ENCODE measurements around the gene GTF3C2.

GTF3C2 gene, protein sequence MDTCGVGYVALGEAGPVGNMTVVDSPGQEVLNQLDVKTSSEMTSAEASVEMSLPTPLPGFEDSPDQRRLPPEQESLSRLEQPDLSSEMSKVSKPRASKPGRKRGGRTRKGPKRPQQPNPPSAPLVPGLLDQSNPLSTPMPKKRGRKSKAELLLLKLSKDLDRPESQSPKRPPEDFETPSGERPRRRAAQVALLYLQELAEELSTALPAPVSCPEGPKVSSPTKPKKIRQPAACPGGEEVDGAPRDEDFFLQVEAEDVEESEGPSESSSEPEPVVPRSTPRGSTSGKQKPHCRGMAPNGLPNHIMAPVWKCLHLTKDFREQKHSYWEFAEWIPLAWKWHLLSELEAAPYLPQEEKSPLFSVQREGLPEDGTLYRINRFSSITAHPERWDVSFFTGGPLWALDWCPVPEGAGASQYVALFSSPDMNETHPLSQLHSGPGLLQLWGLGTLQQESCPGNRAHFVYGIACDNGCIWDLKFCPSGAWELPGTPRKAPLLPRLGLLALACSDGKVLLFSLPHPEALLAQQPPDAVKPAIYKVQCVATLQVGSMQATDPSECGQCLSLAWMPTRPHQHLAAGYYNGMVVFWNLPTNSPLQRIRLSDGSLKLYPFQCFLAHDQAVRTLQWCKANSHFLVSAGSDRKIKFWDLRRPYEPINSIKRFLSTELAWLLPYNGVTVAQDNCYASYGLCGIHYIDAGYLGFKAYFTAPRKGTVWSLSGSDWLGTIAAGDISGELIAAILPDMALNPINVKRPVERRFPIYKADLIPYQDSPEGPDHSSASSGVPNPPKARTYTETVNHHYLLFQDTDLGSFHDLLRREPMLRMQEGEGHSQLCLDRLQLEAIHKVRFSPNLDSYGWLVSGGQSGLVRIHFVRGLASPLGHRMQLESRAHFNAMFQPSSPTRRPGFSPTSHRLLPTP

DNA sequence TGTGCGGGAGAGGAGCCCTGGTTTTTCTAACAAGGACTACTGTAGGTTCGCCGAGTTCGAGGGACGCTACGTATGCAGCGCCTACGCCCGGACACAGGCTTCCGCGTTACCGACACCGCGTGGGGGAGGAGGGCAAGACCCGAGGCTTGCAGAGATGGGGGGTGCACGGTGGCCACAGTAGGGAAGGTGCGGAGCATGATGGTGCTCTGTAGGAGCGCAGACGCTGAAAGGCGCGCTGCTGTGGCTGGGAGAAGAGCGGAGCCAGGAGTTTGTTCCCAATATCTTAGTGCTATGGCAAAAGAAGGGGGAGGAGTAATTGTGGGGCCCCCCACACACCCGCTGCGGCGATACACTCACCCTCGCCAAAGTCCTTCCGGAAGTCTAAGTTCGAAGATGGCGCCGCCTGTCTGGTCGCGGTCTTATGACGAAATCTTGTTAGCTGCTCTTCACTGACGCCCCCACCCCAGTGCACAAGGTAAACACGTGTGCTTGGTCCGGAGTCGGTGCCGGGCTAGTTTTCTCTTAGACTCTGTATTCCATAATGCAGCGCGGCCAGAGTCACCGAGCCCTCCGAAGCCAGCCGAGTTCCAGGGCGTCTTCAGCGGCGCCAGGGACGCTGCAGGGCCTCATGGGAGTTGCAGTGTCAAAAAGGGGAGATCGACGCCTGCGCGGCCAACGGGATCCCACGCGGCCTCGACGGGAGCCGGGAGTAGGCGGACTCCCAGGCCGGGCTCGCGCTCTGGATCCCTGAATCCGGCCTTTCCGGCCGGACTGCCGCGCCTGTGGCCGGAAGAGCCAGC, at the start of gene GTF3C2:
Gene GTF3C2 (minus strand): TSS at position 383 of the 800 bp plus-strand sequence. CDS start 13,210 bp downstream, outside the sequence.
- peak; percentile 97 for DNase-seq

DNA sequence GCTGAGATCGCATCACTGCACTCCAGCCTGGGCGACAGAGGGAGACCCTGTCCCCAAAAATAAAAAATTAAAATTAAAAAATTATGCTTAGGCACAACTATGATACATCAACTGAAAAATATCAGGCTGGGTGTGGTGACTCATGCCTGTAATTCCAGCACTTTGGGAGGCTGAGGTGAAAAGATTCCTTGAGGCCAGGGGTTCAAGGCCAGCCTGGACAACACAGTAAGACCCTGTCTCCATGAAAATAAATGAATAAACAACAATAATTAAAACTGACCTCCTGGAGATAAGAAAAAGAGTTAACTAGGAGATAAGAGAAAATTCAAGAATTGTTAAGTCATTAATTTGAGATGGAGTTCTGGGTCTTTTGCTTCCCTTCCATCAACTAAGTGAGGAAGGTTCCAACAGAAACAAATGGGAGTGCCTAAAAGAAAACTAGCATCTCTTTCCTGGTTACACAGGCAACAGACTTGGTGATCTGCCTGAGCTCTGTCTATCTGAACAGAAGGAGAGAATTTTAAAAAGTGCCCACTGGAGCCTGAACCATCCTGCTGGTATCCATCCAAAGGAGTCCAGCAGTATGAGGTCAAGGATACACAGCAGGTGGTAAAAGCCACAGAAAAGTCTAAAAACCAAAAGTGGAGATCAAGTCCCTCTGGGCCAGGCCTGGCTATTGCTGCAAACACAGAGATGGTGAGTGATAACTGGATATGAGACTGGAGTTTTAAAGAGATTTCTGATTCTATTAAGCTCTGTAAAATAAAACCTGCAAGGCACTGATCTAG, 44.0 kb upstream of the GTF3C2 start:
- no peak for DNase-seq

GRCh38 chr2:27398962-27399361, 42.4 kb upstream of the GTF3C2 start:
- no peak for DNase-seq

DNA sequence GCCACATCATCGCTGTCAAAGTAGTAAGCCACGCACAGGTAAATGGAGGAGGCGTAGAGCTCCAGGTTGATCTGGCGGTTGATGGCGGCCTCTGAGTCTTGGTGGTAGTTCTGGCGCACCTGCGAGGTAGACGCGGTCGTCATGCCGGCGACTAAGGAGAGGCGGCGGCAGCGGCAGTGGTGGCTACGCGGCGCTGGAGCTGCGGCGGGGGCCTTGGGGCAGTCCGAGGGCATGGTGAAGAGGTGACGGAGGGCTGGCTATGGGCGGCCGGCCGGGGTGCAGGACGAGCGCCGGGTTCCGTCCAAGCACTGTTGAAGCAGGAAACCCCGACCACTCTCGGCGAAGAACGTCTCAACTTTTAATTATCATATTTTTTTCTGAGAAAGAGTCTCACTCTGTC, 36.7 kb upstream of the GTF3C2 start:
- DNase-seq, result no peak

DNA sequence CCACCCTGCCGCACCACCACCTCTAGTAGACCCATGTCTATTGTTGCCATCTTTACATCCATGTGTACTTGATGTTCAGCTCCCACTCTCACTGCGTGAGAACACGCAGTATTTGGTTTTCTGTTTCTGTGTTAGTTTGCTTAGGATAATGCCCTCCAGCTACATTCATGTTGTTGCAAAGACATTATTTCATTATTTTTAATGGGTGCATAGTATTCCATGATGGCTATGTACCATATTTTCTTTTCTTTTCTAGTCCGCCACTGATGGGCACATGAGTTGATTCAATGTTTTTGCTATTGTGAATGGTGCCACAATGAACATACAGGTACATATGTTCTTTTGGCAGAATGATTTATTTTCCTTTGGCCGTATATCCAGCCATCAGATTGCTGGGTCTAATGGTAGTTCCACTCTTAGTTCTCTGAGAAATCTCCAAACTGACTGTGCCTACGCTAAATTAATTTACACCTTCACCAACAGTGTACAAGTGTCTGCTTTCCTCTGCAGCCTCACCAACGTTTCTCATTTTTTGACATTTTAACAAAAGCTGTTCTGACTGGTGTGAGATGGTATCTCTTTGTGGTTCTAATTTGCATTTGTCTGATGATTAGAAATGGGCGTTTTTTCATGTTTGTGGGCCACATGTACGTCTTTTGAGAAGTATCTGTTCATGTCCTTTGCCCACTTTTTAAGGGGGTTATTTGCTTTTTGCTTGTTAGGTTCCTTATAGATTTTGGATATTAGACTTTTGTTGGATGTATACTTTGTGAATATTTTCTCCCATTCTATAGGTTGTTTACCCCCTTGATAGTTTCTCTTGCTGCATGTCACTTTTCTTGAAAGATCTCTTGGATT, 34.5 kb upstream of the GTF3C2 start:
- no peak for DNase-seq

DNA sequence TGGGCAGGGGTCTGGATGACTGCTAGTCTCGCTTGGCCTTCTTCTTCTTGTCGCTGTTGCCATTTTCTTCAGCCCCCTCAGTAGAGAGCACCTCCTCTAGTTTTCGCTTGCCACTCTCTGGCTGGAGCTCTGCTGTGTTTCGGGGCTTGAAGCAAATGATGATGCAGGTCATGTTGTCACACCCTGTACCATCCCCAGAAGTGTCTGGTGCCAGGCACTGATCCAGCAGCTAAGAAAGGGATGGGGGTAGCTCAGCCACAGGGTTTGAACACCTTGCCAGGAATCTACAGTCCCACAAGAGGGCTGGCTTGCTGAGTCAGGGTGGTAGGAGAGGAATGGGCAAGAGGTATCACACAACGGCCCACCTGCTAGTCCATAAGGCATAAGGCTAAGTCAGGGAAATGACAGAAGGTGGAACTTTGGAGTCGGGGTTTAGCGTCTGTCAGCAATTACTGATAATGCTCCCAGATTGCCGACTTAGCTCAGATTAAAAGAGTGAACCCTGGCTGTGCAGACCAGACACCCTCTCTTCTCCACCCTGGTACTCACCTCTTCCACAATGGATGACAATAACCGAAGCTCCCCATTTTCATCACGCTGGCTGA, 25.1 kb upstream of the GTF3C2 start:
- no peak for DNase-seq

- peak; percentile 94 for DNase-seq
These were observed 24.3 kb upstream of the GTF3C2 start, which contains the start of gene ZNF513 for GRCh38 chr2:27380626-27381545. Gene ZNF513, minus strand, starts transcription at chr2:27380734. Its CDS starts 208 bp downstream, at chr2:27380526.

GRCh38 chr2:27379836-27380625, 23.5 kb upstream of the GTF3C2 start:
- peak; percentile 39 for DNase-seq

- no peak for DNase-seq
These were observed 22.8 kb upstream of the GTF3C2 start for GRCh38 chr2:27379383-27379835.

- DNase-seq, result no peak
These were observed 22.3 kb upstream of the GTF3C2 start for GRCh38 chr2:27378809-27379290.

DNA sequence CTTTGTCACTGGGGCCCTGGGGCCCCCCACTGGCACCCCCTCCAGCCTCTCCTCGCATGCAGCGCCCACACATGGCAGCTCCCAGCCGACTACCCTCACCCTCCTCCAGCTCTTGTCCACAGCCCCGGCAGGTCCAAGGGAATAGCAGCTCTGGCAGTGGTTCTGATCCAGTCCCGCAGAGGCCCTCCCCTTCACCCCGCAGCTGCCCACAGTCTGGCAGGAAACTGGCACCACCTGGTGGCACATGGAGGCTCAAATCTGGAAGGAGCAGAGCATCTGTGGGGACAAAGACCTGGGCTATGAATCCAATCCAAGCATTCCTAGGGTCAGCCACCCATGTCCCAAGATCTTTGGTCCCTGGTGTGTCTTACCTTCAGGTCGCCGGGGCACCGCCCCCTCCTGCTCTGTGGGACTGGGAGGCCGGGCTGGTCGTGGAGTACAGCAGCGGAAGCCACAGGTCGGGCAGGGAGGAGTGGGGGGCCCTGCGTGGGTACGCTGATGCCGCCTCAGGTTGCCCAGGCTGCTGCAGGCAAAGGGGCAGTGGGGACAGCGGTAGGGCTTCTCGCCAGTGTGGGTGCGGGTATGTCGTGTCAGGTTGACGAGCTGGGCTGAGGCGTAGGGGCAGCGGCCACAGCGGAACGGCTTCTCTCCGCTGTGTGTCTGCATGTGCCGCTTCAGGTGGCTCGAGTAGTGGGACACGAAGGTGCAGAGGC, 21.7 kb upstream of the GTF3C2 start:
- DNase-seq, result no peak

DNA sequence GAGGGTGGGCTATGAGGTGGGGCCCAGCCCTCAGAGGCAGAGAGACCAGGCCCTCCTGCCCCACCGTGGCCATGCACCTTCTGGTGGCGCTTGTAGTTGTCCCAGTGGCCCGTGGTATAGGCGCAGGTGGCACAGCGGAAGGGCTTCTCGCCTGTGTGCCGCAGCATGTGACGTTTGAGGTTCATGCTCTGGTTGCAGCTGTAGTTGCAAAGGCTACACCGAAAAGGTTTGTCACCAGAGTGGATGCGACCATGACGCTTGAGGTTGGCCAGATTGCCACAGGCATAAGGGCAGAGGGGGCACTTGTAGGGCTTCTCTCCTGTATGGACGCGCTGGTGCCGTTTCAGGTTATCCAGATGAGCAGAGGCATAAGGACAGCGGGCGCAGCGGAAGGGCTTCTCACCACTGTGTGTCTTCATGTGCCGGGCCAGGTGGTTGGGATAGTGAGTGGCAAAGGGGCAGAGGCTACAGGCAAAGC, 21.1 kb upstream of the GTF3C2 start:
- no peak for DNase-seq

GRCh38 chr2:27376866-27377617, 20.5 kb upstream of the GTF3C2 start:
- DNase-seq, result no peak

DNA sequence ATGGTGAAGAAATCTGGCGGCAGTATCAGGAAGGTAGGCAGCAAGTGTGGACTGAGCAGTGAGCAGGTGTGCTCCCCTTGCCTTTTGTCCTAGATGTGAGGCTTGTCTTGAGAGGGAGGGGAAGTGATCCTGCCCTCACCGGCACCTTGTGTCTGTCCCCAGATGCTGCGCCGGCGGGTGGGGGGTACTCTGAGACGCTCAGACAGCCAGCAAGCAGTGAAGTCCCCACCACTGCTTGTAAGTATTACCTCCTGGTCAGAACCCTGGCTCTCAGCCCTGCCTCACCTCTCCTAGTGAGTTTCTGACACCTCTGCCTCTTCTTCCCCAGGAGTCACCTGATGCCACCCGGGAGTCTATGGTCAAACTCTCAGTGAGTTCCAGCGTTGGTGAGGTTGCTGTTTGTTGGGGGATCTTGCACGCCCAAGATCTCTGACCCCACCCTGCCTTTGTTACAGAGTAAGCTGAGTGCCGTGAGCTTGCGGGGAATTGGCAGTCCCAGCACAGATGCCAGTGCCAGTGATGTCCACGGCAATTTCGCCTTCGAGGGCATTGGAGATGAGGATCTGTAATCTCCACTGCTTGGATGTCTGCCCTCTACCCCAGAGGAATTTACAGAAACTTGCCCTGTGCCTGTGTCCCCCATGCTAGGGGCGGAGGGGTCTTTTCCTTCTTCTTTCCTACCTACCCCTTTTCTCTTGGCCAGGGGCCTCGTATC, 19.7 kb upstream of the GTF3C2 start:
- no peak for DNase-seq

DNA sequence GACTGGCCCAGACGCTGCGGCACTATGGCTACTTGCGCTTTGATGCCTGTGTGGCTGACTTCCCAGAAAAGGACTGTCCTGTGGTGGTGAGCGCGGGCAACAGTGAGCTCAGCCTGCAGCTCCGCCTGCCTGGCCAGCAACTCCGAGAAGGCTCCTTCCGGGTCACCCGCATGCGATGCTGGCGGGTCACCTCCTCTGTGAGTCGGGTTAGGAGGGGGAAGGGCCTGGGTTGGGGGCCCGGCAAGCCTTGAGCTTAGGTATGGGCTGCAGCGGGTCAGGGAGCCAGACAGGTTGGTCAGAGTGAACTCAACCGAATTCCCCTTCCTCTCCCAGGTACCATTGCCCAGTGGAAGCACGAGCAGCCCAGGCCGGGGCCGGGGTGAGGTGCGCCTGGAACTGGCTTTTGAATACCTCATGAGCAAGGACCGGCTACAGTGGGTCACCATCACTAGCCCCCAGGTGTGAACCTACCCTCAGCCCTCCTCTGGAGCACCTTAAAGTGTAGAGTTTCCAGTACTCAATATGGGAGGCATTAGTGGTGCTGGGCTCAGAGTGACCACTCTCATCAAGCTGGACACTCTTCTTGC, 19.0 kb upstream of the GTF3C2 start:
- no peak for DNase-seq

DNA sequence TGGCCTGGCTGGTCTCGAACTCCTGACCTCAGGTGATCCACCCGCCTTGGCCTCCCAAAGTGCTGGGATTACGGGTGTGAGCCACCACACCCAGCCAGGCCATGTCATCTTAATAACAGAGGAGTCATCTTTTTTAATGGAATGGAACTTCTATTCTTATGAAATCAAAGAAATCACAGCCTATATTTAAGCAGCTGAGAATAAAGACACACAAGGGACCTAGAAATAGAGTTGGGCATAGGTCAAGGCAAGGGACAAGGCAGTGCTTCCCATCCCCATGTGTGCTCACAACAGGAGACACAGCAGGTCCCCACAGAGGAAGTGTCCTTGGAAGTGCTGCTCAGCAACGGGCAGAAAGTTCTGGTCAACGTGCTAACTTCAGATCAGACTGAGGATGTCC, 17.0 kb upstream of the GTF3C2 start:
- no peak for DNase-seq
